NCI-H2227 treated with DMSO at 0.1 percent for 48 hours (cell line): ENCODE measurements around the gene PSMB3.
A peak's percentile ranks its signal among the peaks of the same experiment; 100 is the strongest.

Experiments
- DNase-seq: peaks from one replicate; lab custom pipeline; 2025; lab: John Stamatoyannopoulos, UW

Gene PSMB3

GRCh38 chr17:38733982-38734973 lies 18.3 kb upstream of the PSMB3 start:
- no peak for DNase-seq

GRCh38 chr17:38735161-38735997 lies 17.2 kb upstream of the PSMB3 start:
- DNase-seq, result peak; percentile 18

- no peak for DNase-seq
These were observed 14.4 kb upstream of the PSMB3 start for GRCh38 chr17:38738007-38738662.

GRCh38 chr17:38738686-38739085 lies 13.9 kb upstream of the PSMB3 start:
- DNase-seq, result no peak

- DNase-seq, result no peak
These were observed 13.2 kb upstream of the PSMB3 start for GRCh38 chr17:38739305-38739704.

- DNase-seq, result no peak
These were observed 12.5 kb upstream of the PSMB3 start for GRCh38 chr17:38740044-38740443.

- no peak for DNase-seq
These were observed 11.7 kb upstream of the PSMB3 start for GRCh38 chr17:38740806-38741205.

- no peak for DNase-seq
These were observed 11.1 kb upstream of the PSMB3 start for GRCh38 chr17:38741461-38741860.

GRCh38 chr17:38741921-38742410 lies 10.6 kb upstream of the PSMB3 start:
- no peak for DNase-seq

GRCh38 chr17:38742411-38743308 lies 9.9 kb upstream of the PSMB3 start:
- peak; percentile 93 for DNase-seq

GRCh38 chr17:38743556-38744171 lies 8.9 kb upstream of the PSMB3 start:
- DNase-seq, result no peak

GRCh38 chr17:38745545-38745944 lies 7.0 kb upstream of the PSMB3 start:
- peak; percentile 19 for DNase-seq

GRCh38 chr17:38746004-38746848 lies 6.3 kb upstream of the PSMB3 start:
- DNase-seq, result no peak

GRCh38 chr17:38746849-38747462 lies 5.6 kb upstream of the PSMB3 start:
- no peak for DNase-seq

- peak; percentile 52 for DNase-seq
These were observed 4.9 kb upstream of the PSMB3 start for GRCh38 chr17:38747463-38748148.

- peak; percentile 91 for DNase-seq
These were observed 4.2 kb upstream of the PSMB3 start, which contains the start of gene PCGF2 for GRCh38 chr17:38748149-38748891. Gene PCGF2 (minus strand): TSS chr17:38748336. CDS start chr17:38740402, 7,934 bp downstream.

- DNase-seq, result no peak
These were observed 3.7 kb upstream of the PSMB3 start for GRCh38 chr17:38748892-38749222.
